ENCODE data around the gene WDR36. TPM values are rescaled to one million over a fixed set of nuclear protein-coding genes. Genes with fewer than 3 reads are reported as not detected.

WDR36 gene
- polyA plus RNA-seq, 1 of the 3 experiments (the other 2 are of a cell fraction) = 6.7 TPM

GRCh38 chr5:111115229-111115628 is 23.1 kb downstream of the WDR36 start:
- no peak for TF ChIP-seq JUND (IDR thresholded peaks at IDR 0.05)
- TF ChIP-seq PBX3 (IDR thresholded peaks at IDR 0.05) = no peak
- TF ChIP-seq ZBTB33 (IDR thresholded peaks at IDR 0.05; ENCODE audit: borderline replicate concordance, low read depth) = no peak
- no peak for TF ChIP-seq EZH2phosphoT487 (IDR thresholded peaks at IDR 0.05; ENCODE audit: borderline replicate concordance, low read depth)
- no peak for TF ChIP-seq REST (IDR thresholded peaks at IDR 0.05; ENCODE audit: low read depth, low read length)
- TF ChIP-seq MEF2A (IDR thresholded peaks at IDR 0.05; ENCODE audit: borderline replicate concordance, low read depth) = no peak
- no peak for TF ChIP-seq YY1 (IDR thresholded peaks at IDR 0.05; ENCODE audit: low read depth)
- no peak for TF ChIP-seq USF1 (IDR thresholded peaks at IDR 0.05; ENCODE audit: borderline replicate concordance, low read depth)
- TF ChIP-seq GATA2 (CRISPR knock-in tag; IDR thresholded peaks at IDR 0.05) = no peak
- no peak for TF ChIP-seq ELF1 (IDR thresholded peaks at IDR 0.05)
- TF ChIP-seq GABPA (IDR thresholded peaks at IDR 0.05; ENCODE audit: low read depth) = no peak
- TF ChIP-seq CHD2 (IDR thresholded peaks at IDR 0.05; ENCODE audit: low read length, partially characterized antibody) = no peak
- TF ChIP-seq RXRA (IDR thresholded peaks at IDR 0.05; ENCODE audit: borderline replicate concordance, low read depth) = no peak
- no peak for TF ChIP-seq TEAD4 (IDR thresholded peaks at IDR 0.05; ENCODE audit: borderline replicate concordance, insufficient read depth)
- no peak for DNase-seq
- H4K20me1 ChIP-seq (ENCODE audit: insufficient read depth) = no peaks in the 10 kb centered on the region
- no peaks in the 10 kb centered on the region for H3K9me3 ChIP-seq
- H3K4me1 ChIP-seq (ENCODE audit: control insufficient read depth in 1 of 2, insufficient read depth in 2 of 2, low read depth in 1 of 2, low read length in 1 of 2) = no peaks in the 10 kb centered on the region
- no peak overlapping the region for H3K4me2 ChIP-seq
- no peaks in the 10 kb centered on the region for H3K79me2 ChIP-seq (ENCODE audit: insufficient read depth)
- H3K9me2 ChIP-seq = no peaks in the 10 kb centered on the region; the same call in 1 of the 2 replicates
- no peak overlapping the region for H2AFZ ChIP-seq (ENCODE audit: low read depth)
- CTCF ChIA-PET = interaction anchor here (1.0 to 1.8 kb wide), 3 partner anchors 9 to 358 kb away, joined by 3 to 4 read pairs (median 3); no protein-coding TSS in a partner anchor
- no peaks in the 10 kb centered on the region for H3K27me3 ChIP-seq (ENCODE audit: insufficient read depth)
- H3K4me3 ChIP-seq (ENCODE audit: low read depth in 2 of 2, low read length in 1 of 2) = no peak overlapping the region
- peaks cover 6% of the 10 kb centered on the region for H3F3A ChIP-seq (replicated peaks; ENCODE audit: insufficient read depth)
- no peak overlapping the region for H3K9ac ChIP-seq
- 100% methylated on average over 1 of the region's 1 CpG for WGBS (ENCODE audit: low lambda C conversion rate)
- H3K36me3 ChIP-seq (replicated peaks in 1 of 2; ENCODE audit: control insufficient read depth in 1 of 2, insufficient read depth in 2 of 2, low read length in 1 of 2) = peaks cover 59 to 94% of the 10 kb centered on the region in 2 experiments
- H3K27ac ChIP-seq (ENCODE audit: low read depth in 2 of 2, low read length in 1 of 2) = no peak overlapping the region
- POLR2A ChIA-PET = no interaction called here

Data from SK-N-SH (cell line).